Hepatocyte (in vitro differentiated cells): Measurements from ENCODE around the gene SENP2. TPM values are rescaled to one million over a fixed set of nuclear protein-coding genes. Genes with fewer than 3 reads are reported as not detected.
"Not testable (repeated sequence)": the region's sequence is repeated elsewhere in the genome, so short reads cannot be mapped to it uniquely, and the experiment has no call there.

Experiments used
- DNase-seq: peaks from one replicate; pipeline ENCODE4 v3.0.0-alpha.2; 2016; ENCODE audit warnings: low spot score
- H2AFZ ChIP-seq: fragments of 200-600 bp; sonication (generic); 2 replicates; pipeline ENCODE4 v1.6.0; 2016; ENCODE audit warnings: antibody characterized with exemption, mild to moderate bottlenecking
- H3K27ac ChIP-seq: fragments of 200-600 bp; sonication (generic); 2 replicates; pipeline ENCODE4 v1.5.1; 2016; ENCODE audit warnings: mild to moderate bottlenecking
- H3K27me3 ChIP-seq: fragments of 200-600 bp; sonication (generic); 2 replicates; pipeline ENCODE4 v1.6.1; 2016
- H3K36me3 ChIP-seq: fragments of 200-600 bp; sonication (generic); replicated peaks from 2 replicates; pipeline ENCODE4 v1.5.1; 2016; ENCODE audit warnings: low read depth; ENCODE audit not compliant: insufficient read depth
- H3K4me1 ChIP-seq: fragments of 200-600 bp; sonication (generic); 2 replicates; pipeline ENCODE4 v1.5.1; 2016; ENCODE audit warnings: mild to moderate bottlenecking, moderate library complexity; ENCODE audit not compliant: insufficient read depth
- H3K4me2 ChIP-seq: fragments of 200-600 bp; sonication (generic); 2 replicates; pipeline ENCODE4 v1.6.0; 2016
- H3K4me3 ChIP-seq: fragments of 200-600 bp; sonication (generic); 2 replicates; pipeline ENCODE4 v1.5.1; 2016; ENCODE audit warnings: mild to moderate bottlenecking
- H3K79me2 ChIP-seq: fragments of 200-600 bp; sonication (generic); 2 replicates; pipeline ENCODE4 v1.6.0; 2017; ENCODE audit warnings: mild to moderate bottlenecking
- H3K9me2 ChIP-seq: fragments of 200-600 bp; sonication (generic); replicated peaks from 2 replicates; pipeline ENCODE4 v1.6.0; 2017; ENCODE audit warnings: mild to moderate bottlenecking; ENCODE audit not compliant: insufficient read depth
- H3K9me3 ChIP-seq: fragments of 200-600 bp; sonication (generic); 2 replicates; pipeline ENCODE4 v1.5.1; 2016; ENCODE audit warnings: low read depth, mild to moderate bottlenecking
- H4K20me1 ChIP-seq: fragments of 200-600 bp; sonication (generic); 2 replicates; pipeline ENCODE4 v1.6.0; 2016; ENCODE audit warnings: mild to moderate bottlenecking; ENCODE audit not compliant: insufficient read depth, poor library complexity, severe bottlenecking
- CTCF ChIP-seq: fragments of 200-600 bp; sonication (generic); IDR thresholded peaks from 2 replicates; pipeline ENCODE4 v1.5.1; 2016; ENCODE audit warnings: antibody characterized with exemption, mild to moderate bottlenecking; ENCODE audit not compliant: poor library complexity
- EZH2 ChIP-seq: fragments of 200-600 bp; sonication (generic); IDR thresholded peaks from 2 replicates; pipeline ENCODE4 v1.6.1; 2016; ENCODE audit warnings: antibody characterized with exemption, mild to moderate bottlenecking, borderline replicate concordance
- EZH2phosphoT487 ChIP-seq: fragments of 200-600 bp; sonication (generic); IDR thresholded peaks from one replicate; pipeline ENCODE4 v1.6.1; 2018; ENCODE audit warnings: antibody characterized with exemption, mild to moderate bottlenecking, low read depth, moderate library complexity; ENCODE audit not compliant: unreplicated experiment, severe bottlenecking
- WGBS: methylation state at CpG from one replicate; pipeline ENCODE4 v1.1.6; 2016; ENCODE audit warnings: low lambda C conversion rate; ENCODE audit errors: missing lambda C conversion rate; 5-methylcytosine and 5-hydroxymethylcytosine counted together
- polyA plus RNA-seq: library from polyadenylated mRNA; unstranded; fragments of >200 nt; fragmentation: Nextera tagmentation; extraction: Ambion mirVana; gene quantifications from 2 replicates; pipeline ENCODE4 v1.2.1, GENCODE V29; 2016
- total RNA-seq: library from RNA; depleted of rRNA; stranded (reverse); fragments of >200 nt; gene quantifications from 2 replicates; pipeline ENCODE4 v1.2.3, GENCODE V29; 2014

The SENP2 gene
- total and polyA plus RNA-seq, 2 experiments from 2014 or later: 29.3 to 34.8 TPM

GRCh38 chr3:185658504-185658912 is 72.4 kb downstream of the SENP2 start:
- H4K20me1 ChIP-seq: peaks cover 13% of the 10 kb centered on the region
- H3K9me3 ChIP-seq: no peaks in the 10 kb centered on the region
- H3K4me2 ChIP-seq: no peak overlapping the region
- H3K4me1 ChIP-seq: peaks cover 19% of the 10 kb centered on the region
- no peaks in the 10 kb centered on the region for H3K27me3 ChIP-seq
- peak; percentile 72 for DNase-seq
- H3K9me2 ChIP-seq: no peaks in the 10 kb centered on the region
- H3K79me2 ChIP-seq: no peaks in the 10 kb centered on the region
- no peak overlapping the region for H2AFZ ChIP-seq
- TF ChIP-seq EZH2phosphoT487 (no peak), CTCF (no peak), EZH2 (no peak)
- H3K27ac ChIP-seq: peak overlapping the region; percentile 77
- no peaks in the 10 kb centered on the region for H3K36me3 ChIP-seq
- H3K4me3 ChIP-seq: no peak overlapping the region
- WGBS: 72% methylated on average over 8 of the region's 8 CpGs

- Histone ChIP-seq H3K9me2 (no peaks in the 10 kb centered on the region), H3K4me3 (no peak overlapping the region), H3K27ac (peak overlapping the region; percentile 77), H3K4me2 (no peak overlapping the region), H3K4me1 (peaks cover 19% of the 10 kb centered on the region), H4K20me1 (peaks cover 13% of the 10 kb centered on the region), H3K79me2 (no peaks in the 10 kb centered on the region), H3K9me3 (no peaks in the 10 kb centered on the region), H3K36me3 (no peaks in the 10 kb centered on the region), H2AFZ (no peak overlapping the region), H3K27me3 (no peaks in the 10 kb centered on the region)
- WGBS: 91% methylated on average over 1 of the region's 1 CpG
- TF ChIP-seq EZH2phosphoT487 (no peak), CTCF (no peak), EZH2 (no peak)
- no peak for DNase-seq
These were observed 72.8 kb downstream of the SENP2 start for GRCh38 chr3:185658943-185659342.

GRCh38 chr3:185659942-185660921 is 74.1 kb downstream of the SENP2 start:
- H3K4me3 ChIP-seq: no peak overlapping the region

GRCh38 chr3:185661296-185661695 is 75.2 kb downstream of the SENP2 start:
- H3K9me2 ChIP-seq, H3K27ac ChIP-seq, DNase-seq, H3K79me2 ChIP-seq, H2AFZ ChIP-seq, H3K4me3 ChIP-seq, H3K27me3 ChIP-seq, H3K36me3 ChIP-seq, H3K9me3 ChIP-seq, H3K4me2 ChIP-seq: not testable (repeated sequence)
- Histone ChIP-seq H4K20me1 (peaks cover 13% of the 10 kb centered on the region), H3K4me1 (peaks cover 19% of the 10 kb centered on the region)
- 91% methylated on average over 10 of the region's 10 CpGs for WGBS

More at GRCh38 chr3:185659942-185660921, 74.1 kb downstream of the SENP2 start:
- no peaks in the 10 kb centered on the region for H3K9me3 ChIP-seq
- H4K20me1 ChIP-seq: peaks cover 13% of the 10 kb centered on the region
- no peaks in the 10 kb centered on the region for H3K9me2 ChIP-seq
- no peaks in the 10 kb centered on the region for H3K79me2 ChIP-seq
- peak; percentile 98 for TF ChIP-seq CTCF
- no peak for TF ChIP-seq EZH2phosphoT487
- no peak for TF ChIP-seq EZH2
- DNase-seq: peak; percentile 88
- 62% methylated on average over 18 of the region's 18 CpGs for WGBS
- no peaks in the 10 kb centered on the region for H3K36me3 ChIP-seq
- H2AFZ ChIP-seq: no peak overlapping the region
- H3K27me3 ChIP-seq: no peaks in the 10 kb centered on the region
- H3K4me1 ChIP-seq: peaks cover 19% of the 10 kb centered on the region
- peak overlapping the region; percentile 77 for H3K27ac ChIP-seq
- no peak overlapping the region for H3K4me2 ChIP-seq
